Keratinocyte (primary cell): Measurements from ENCODE around the gene CCDC9. TPM values are rescaled to one million over a fixed set of nuclear protein-coding genes. Genes with fewer than 3 reads are reported as not detected.

Experiments
- DNase-seq: peaks from one replicate; pipeline ENCODE4 v3.0.0-alpha.2; 2011; ENCODE audit warnings: low read depth, missing footprints, low spot score
- FAIRE-seq: peaks from 2 replicates; lab custom pipeline; 2011; peaks lifted over from hg19 to GRCh38; lab: Jason Lieb, UNC
- H2AFZ ChIP-seq: 2 replicates; pipeline ENCODE4 v1.6.0; 2012; ENCODE audit warnings: low read length, control low read depth, inconsistent platforms; ENCODE audit not compliant: control insufficient read depth
- H3K27ac ChIP-seq: 2 replicates; pipeline ENCODE4 v1.5.1; 2011; ENCODE audit warnings: low read length; ENCODE audit not compliant: control insufficient read depth, insufficient read depth
- H3K27me3 ChIP-seq: 3 replicates; pipeline ENCODE4 v1.6.0; 2011; ENCODE audit warnings: low read length; ENCODE audit not compliant: control insufficient read depth, insufficient read depth; ENCODE audit errors: extremely low read depth
- H3K36me3 ChIP-seq, 2 experiments: 2 replicates in 1 of 2; 3 replicates in 1 of 2; pipeline ENCODE4 v1.5.1; 2011; ENCODE audit warnings: low read length in 2 of 2, mild to moderate bottlenecking in 1 of 2; ENCODE audit not compliant: control insufficient read depth in 2 of 2, insufficient read depth in 2 of 2; ENCODE audit errors: extremely low read depth in 1 of 2
- H3K4me1 ChIP-seq: 3 replicates; pipeline ENCODE4 v1.5.1; 2011; ENCODE audit warnings: low read length; ENCODE audit not compliant: control insufficient read depth, insufficient read depth; ENCODE audit errors: extremely low read depth
- H3K4me2 ChIP-seq: 3 replicates; pipeline ENCODE4 v1.6.0; 2011; ENCODE audit warnings: low read depth, low read length; ENCODE audit not compliant: control insufficient read depth, insufficient read depth; ENCODE audit errors: extremely low read depth
- H3K4me3 ChIP-seq, 3 experiments: fragments of 200-600 bp in 1 of 3; sonication (generic) in 1 of 3; 2 replicates in 2 of 3; 3 replicates in 1 of 3; pipeline ENCODE4 v1.5.1; 2011 to 2016; ENCODE audit warnings: low read length in 3 of 3, mild to moderate bottlenecking in 3 of 3, control low read depth in 2 of 3, inconsistent platforms in 1 of 3, low read depth in 1 of 3, mixed read lengths in 1 of 3, mixed run types in 1 of 3, moderate library complexity in 1 of 3; ENCODE audit not compliant: control insufficient read depth in 2 of 3, insufficient read depth in 2 of 3; ENCODE audit errors: extremely low read depth in 1 of 3
- H3K79me2 ChIP-seq: 2 replicates; pipeline ENCODE4 v1.6.0; 2012; ENCODE audit warnings: low read length; ENCODE audit not compliant: control insufficient read depth, insufficient read depth
- H3K9ac ChIP-seq: 3 replicates; pipeline ENCODE4 v1.6.0; 2011; ENCODE audit warnings: low read length; ENCODE audit not compliant: control insufficient read depth, insufficient read depth; ENCODE audit errors: extremely low read depth
- H3K9me1 ChIP-seq: 3 replicates; pipeline ENCODE4 v1.6.0; 2011; ENCODE audit warnings: low read length; ENCODE audit not compliant: control insufficient read depth, insufficient read depth; ENCODE audit errors: extremely low read depth
- H3K9me3 ChIP-seq: 2 replicates; pipeline ENCODE4 v1.5.1; 2012; ENCODE audit warnings: low read depth, low read length; ENCODE audit not compliant: control insufficient read depth
- H4K20me1 ChIP-seq: 3 replicates; pipeline ENCODE4 v1.6.0; 2011; ENCODE audit warnings: low read length; ENCODE audit not compliant: control insufficient read depth, insufficient read depth; ENCODE audit errors: extremely low read depth
- CTCF ChIP-seq, 3 experiments: IDR thresholded peaks in 1 of 3; conservative IDR thresholded peaks in 1 of 3; optimal IDR thresholded peaks in 1 of 3; 2 replicates in 2 of 3; 3 replicates in 1 of 3; pipeline versions ENCODE3 to v1.5.1; 2011; ENCODE audit warnings: low read length in 3 of 3, mild to moderate bottlenecking in 3 of 3, moderate library complexity in 2 of 3, control low read depth in 1 of 3, inconsistent platforms in 1 of 3; ENCODE audit not compliant: insufficient read depth in 2 of 3; ENCODE audit errors: extremely low read depth in 1 of 3
- EZH2 ChIP-seq: IDR thresholded peaks from one replicate; pipeline ENCODE4 v1.6.1; 2012; ENCODE audit warnings: inconsistent platforms, mild to moderate bottlenecking, low read length, moderate library complexity
- dilution Hi-C: fragments of 300-500 bp; cut with MboI; formaldehyde crosslinking; loops from one replicate; pipeline ENCODE4 v1.7.0; 2020; ENCODE audit warnings: low sequenced_read_pairs; ENCODE audit not compliant: extremely low pct_ligation_motif_present
- polyA plus RNA-seq, 5 experiments: library from polyadenylated mRNA; depleted of rRNA in 3 of 5; stranded (reverse) in 3 of 5; stranded (forward) in 1 of 5; unstranded in 1 of 5; fragments of >200 nt; gene quantifications; 1 replicate in 1 of 5; 2 replicates in 3 of 5; 3 replicates in 1 of 5; pipeline versions ENCODE4 v1.2.1 to v1.2.3, GENCODE V29; 2011 to 2012; ENCODE audit warnings: missing spikeins in 2 of 5, low read depth in 1 of 5, low replicate concordance in 1 of 5

CCDC9 gene
- polyA plus RNA-seq, 1 donor (not counting 4 experiments of a cell fraction or from before 2014, with no cell fraction given): 2.8 TPM

- H2AFZ ChIP-seq: peak overlapping the region; percentile 62
- no peaks in the 10 kb centered on the region for H3K27me3 ChIP-seq
- peaks cover 11% of the 10 kb centered on the region for H3K4me1 ChIP-seq
- H3K79me2 ChIP-seq: no peaks in the 10 kb centered on the region
- H3K9me1 ChIP-seq: no peaks in the 10 kb centered on the region
- H3K9me3 ChIP-seq: no peaks in the 10 kb centered on the region
- H4K20me1 ChIP-seq: no peaks in the 10 kb centered on the region
- TF ChIP-seq EZH2 (no peak), CTCF (optimal IDR thresholded peaks at IDR 0.05 in 1 of 3, IDR thresholded peaks at IDR 0.05 in 1 of 3, conservative IDR thresholded peaks at IDR 0.05 in 1 of 3; ENCODE audit: extremely low read depth in 1 of 3, insufficient read depth in 2 of 3, low read length in 3 of 3) (no peak)
- DNase-seq: no peak
- H3K36me3 ChIP-seq: peaks cover 2 to 14% of the 10 kb centered on the region in 2 experiments
- dilution Hi-C loops: no loop called here
- H3K9ac ChIP-seq: peak overlapping the region; percentile 95
- peak overlapping the region; percentile 93 for H3K4me2 ChIP-seq
- peak overlapping the region; percentile 94 for H3K27ac ChIP-seq
- H3K4me3 ChIP-seq: peak overlapping the region; percentile 60 to 88 (median 86)
- FAIRE-seq: no peak
Measured at GRCh38 chr19:47273313-47274070, 17.2 kb downstream of the CCDC9 start.

- H3K27ac ChIP-seq: peak within 1 kb of the TSS; percentile 94
- dilution Hi-C loops: no loop called here
- peaks cover 2 to 14% of the 10 kb centered on the region in 2 experiments for H3K36me3 ChIP-seq
- TF ChIP-seq EZH2: no peak
- no peaks in the 10 kb centered on the region for H3K79me2 ChIP-seq
- H2AFZ ChIP-seq: peak within 1 kb of the TSS; percentile 83
- peak; percentile 72 for DNase-seq
- H3K9me3 ChIP-seq: no peaks in the 10 kb centered on the region
- peak; percentile 39 for FAIRE-seq
- peak within 1 kb of the TSS; percentile 60 to 88 (median 86) for H3K4me3 ChIP-seq
- peak within 1 kb of the TSS; percentile 93 for H3K4me2 ChIP-seq
- H3K9ac ChIP-seq: peak within 1 kb of the TSS; percentile 95
- no peaks in the 10 kb centered on the region for H4K20me1 ChIP-seq
- H3K9me1 ChIP-seq: no peaks in the 10 kb centered on the region
- peaks cover 11% of the 10 kb centered on the region for H3K4me1 ChIP-seq
- H3K27me3 ChIP-seq: no peaks in the 10 kb centered on the region
Measured at GRCh38 chr19:47274071-47274890, 18.0 kb downstream of the CCDC9 start, which contains the start of gene INAFM1. TSS of gene INAFM1 (plus strand) at chr19:47274885. CDS start at chr19:47274920, 35 bp downstream.
